ENCODE measurements around the gene FGGY. TPM values are rescaled to one million over a fixed set of nuclear protein-coding genes. Genes with fewer than 3 reads are reported as not detected.

The FGGY gene
- total RNA-seq, 1 experiment from 2014 or later: 6.4 TPM

GRCh38 chr1:59684698-59685097 is 387.8 kb downstream of the FGGY start:
- Histone ChIP-seq H3K27me3 (replicated peaks; ENCODE audit: control insufficient read depth, insufficient read depth, low read length) (no peaks in the 10 kb centered on the region), H3K4me1 (no peaks in the 10 kb centered on the region), H3K9me3 (no peaks in the 10 kb centered on the region), H3K36me3 (ENCODE audit: control insufficient read depth, insufficient read depth, low read length) (no peaks in the 10 kb centered on the region), H3K4me3 (ENCODE audit: low read depth, low read length) (no peak overlapping the region)
- no TSS peak for BruUV-seq (replicated peaks)
- H3K36me3 Mint-ChIP-seq (ENCODE audit: insufficient read depth, unreplicated experiment): no peaks in the 10 kb centered on the region
- H3K4me1 Mint-ChIP-seq (ENCODE audit: low read depth, unreplicated experiment): no peaks in the 10 kb centered on the region
- no peak for DNase-seq
- POLR2A ChIA-PET: no interaction called here
- H3K27me3 Mint-ChIP-seq (ENCODE audit: insufficient read depth, unreplicated experiment): no peaks in the 10 kb centered on the region
- H3K9me3 Mint-ChIP-seq (ENCODE audit: unreplicated experiment): no peaks in the 10 kb centered on the region
- H3K4me3 Mint-ChIP-seq (ENCODE audit: unreplicated experiment): no peak overlapping the region
- no peak overlapping the region for H3K27ac Mint-ChIP-seq (ENCODE audit: unreplicated experiment)
- CTCF ChIA-PET: no interaction called here
- TF ChIP-seq, protein P1, sequence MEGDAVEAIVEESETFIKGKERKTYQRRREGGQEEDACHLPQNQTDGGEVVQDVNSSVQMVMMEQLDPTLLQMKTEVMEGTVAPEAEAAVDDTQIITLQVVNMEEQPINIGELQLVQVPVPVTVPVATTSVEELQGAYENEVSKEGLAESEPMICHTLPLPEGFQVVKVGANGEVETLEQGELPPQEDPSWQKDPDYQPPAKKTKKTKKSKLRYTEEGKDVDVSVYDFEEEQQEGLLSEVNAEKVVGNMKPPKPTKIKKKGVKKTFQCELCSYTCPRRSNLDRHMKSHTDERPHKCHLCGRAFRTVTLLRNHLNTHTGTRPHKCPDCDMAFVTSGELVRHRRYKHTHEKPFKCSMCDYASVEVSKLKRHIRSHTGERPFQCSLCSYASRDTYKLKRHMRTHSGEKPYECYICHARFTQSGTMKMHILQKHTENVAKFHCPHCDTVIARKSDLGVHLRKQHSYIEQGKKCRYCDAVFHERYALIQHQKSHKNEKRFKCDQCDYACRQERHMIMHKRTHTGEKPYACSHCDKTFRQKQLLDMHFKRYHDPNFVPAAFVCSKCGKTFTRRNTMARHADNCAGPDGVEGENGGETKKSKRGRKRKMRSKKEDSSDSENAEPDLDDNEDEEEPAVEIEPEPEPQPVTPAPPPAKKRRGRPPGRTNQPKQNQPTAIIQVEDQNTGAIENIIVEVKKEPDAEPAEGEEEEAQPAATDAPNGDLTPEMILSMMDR (IDR thresholded peaks at IDR 0.05; ENCODE audit: insufficient read depth in 1 of 2, low read depth in 1 of 2, low read length in 1 of 2, severe bottlenecking in 1 of 2, unreplicated experiment in 1 of 2): no peak
- intact Hi-C loops (cut with micrococcal nuclease; ENCODE audit: unreplicated experiment): no loop called here

- H3K36me3 Mint-ChIP-seq (ENCODE audit: insufficient read depth, unreplicated experiment): no peaks in the 10 kb centered on the region
- ChIA-PET CTCF (no interaction called here), POLR2A (no interaction called here)
- no peak overlapping the region for H3K4me3 Mint-ChIP-seq (ENCODE audit: unreplicated experiment)
- no peaks in the 10 kb centered on the region for H3K27me3 Mint-ChIP-seq (ENCODE audit: insufficient read depth, unreplicated experiment)
- DNase-seq: no peak
- H3K27me3 ChIP-seq (replicated peaks; ENCODE audit: control insufficient read depth, insufficient read depth, low read length): no peaks in the 10 kb centered on the region
- no peak overlapping the region for H3K4me3 ChIP-seq (ENCODE audit: low read depth, low read length)
- H3K36me3 ChIP-seq (ENCODE audit: control insufficient read depth, insufficient read depth, low read length): no peaks in the 10 kb centered on the region
- no peaks in the 10 kb centered on the region for H3K9me3 Mint-ChIP-seq (ENCODE audit: unreplicated experiment)
- H3K27ac Mint-ChIP-seq (ENCODE audit: unreplicated experiment): no peak overlapping the region
- TF ChIP-seq, protein P1 (IDR thresholded peaks at IDR 0.05; ENCODE audit: insufficient read depth in 1 of 2, low read depth in 1 of 2, low read length in 1 of 2, severe bottlenecking in 1 of 2, unreplicated experiment in 1 of 2): no peak
- intact Hi-C loops (cut with micrococcal nuclease; ENCODE audit: unreplicated experiment): no loop called here
- no peaks in the 10 kb centered on the region for H3K4me1 ChIP-seq
- no peaks in the 10 kb centered on the region for H3K9me3 ChIP-seq
- H3K4me1 Mint-ChIP-seq (ENCODE audit: low read depth, unreplicated experiment): no peaks in the 10 kb centered on the region
- BruUV-seq (replicated peaks): no TSS peak
Observed at GRCh38 chr1:59685101-59685500, 388.2 kb downstream of the FGGY start.

DNA sequence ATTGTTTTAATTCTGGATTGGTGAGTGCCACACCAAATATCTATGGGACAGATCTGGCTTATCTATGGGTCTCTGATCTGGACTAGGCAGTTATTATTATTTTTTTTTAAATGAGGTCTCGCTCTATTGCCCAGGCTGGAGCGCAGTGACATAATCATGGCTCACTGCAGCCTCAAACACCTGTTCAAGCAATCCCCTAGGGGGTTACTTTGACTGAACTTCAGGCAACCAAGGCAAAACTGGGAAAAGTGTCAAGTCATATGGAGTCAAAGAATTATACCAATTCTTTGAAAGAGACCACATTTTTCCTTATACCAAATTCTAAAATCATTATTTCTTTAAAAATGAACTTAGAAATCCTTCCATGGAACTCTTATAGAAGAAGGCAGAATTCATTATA is 388.8 kb downstream of the FGGY start:
- H3K27ac Mint-ChIP-seq (ENCODE audit: unreplicated experiment): no peak overlapping the region
- no peak for DNase-seq
- Histone ChIP-seq H3K4me3 (ENCODE audit: low read depth, low read length) (no peak overlapping the region), H3K4me1 (no peaks in the 10 kb centered on the region), H3K36me3 (ENCODE audit: control insufficient read depth, insufficient read depth, low read length) (no peaks in the 10 kb centered on the region), H3K27me3 (replicated peaks; ENCODE audit: control insufficient read depth, insufficient read depth, low read length) (no peaks in the 10 kb centered on the region), H3K9me3 (no peaks in the 10 kb centered on the region)
- no peaks in the 10 kb centered on the region for H3K9me3 Mint-ChIP-seq (ENCODE audit: unreplicated experiment)
- no peaks in the 10 kb centered on the region for H3K36me3 Mint-ChIP-seq (ENCODE audit: insufficient read depth, unreplicated experiment)
- intact Hi-C loops (cut with micrococcal nuclease; ENCODE audit: unreplicated experiment): no loop called here
- ChIA-PET CTCF (no interaction called here), POLR2A (no interaction called here)
- no peak overlapping the region for H3K4me3 Mint-ChIP-seq (ENCODE audit: unreplicated experiment)
- BruUV-seq (replicated peaks): no TSS peak
- H3K27me3 Mint-ChIP-seq (ENCODE audit: insufficient read depth, unreplicated experiment): no peaks in the 10 kb centered on the region
- TF ChIP-seq, protein P1 (IDR thresholded peaks at IDR 0.05; ENCODE audit: insufficient read depth in 1 of 2, low read depth in 1 of 2, low read length in 1 of 2, severe bottlenecking in 1 of 2, unreplicated experiment in 1 of 2): no peak
- no peaks in the 10 kb centered on the region for H3K4me1 Mint-ChIP-seq (ENCODE audit: low read depth, unreplicated experiment)

Data from Caco-2 (cell line).